COLO668 (cell line): ENCODE measurements around the gene OR2T2.
"Not testable (repeated sequence)": the region's sequence is repeated elsewhere in the genome, so short reads cannot be mapped to it uniquely, and the experiment has no call there.

ENCODE experiments used
- DNase-seq: peaks from one replicate; lab custom pipeline; 2025; ENCODE audit not compliant: unreplicated experiment; lab: John Stamatoyannopoulos, UW

OR2T2 gene

DNA sequence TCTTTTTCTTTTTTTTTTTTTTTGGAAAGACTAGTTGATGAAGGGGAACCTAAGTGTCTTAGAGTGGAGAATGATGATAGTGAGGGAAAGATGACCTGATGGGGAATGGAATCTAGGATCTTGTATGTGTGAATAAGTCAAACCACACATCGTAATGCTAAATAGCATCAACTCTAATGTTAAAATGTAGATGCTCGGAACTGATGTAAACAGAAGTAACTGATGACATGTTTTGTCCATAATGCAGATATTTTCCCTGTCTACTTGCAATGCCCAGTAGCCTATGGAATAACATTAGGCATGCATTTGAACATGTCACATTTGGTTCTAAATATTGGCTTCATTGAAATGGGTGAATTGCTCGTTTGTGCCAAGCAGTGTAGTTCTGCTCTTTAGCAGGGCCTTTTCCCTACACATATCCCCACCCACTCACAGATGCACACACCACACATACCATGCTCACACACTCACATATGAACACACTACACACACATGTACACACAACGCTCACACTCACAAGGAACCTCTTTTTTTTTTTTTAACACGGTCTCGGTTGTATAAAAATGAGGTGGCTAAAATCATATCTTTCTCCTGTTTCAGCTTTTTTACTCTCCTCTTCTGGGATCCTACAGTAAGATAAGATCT is 4.5 kb downstream of the OR2T2 start:
- not testable (repeated sequence) for DNase-seq

DNA sequence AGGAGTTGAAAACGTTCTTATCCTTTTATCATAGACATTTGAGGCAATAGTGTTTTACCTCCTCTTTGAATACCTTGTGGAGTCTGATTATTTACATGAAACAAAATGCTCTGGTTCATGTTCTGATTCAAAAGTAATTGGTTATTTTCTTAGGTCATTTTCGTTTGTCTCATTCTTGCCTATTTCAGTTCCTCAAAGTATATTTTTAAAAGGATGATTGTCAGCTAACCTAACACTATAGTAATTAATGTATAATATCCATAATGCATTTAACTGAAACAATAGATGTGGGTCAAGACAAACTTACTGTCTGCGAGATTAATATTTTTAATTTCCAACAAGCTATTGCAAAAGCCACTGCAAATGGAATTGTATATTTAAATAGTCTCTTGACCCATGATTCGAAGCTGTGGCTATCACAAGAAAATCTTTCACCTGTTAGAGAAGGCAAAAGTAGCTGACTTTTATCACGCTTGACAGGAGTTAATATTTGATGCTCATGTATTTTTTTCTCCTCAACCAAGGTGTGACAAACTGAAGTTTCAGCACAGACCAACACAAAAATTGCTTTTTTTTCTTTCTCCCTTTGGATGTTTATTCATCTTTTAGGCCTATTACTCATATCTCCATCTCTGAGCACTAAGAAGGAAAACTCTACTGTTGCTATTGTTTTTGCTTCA is 5.2 kb downstream of the OR2T2 start:
- not testable (repeated sequence) for DNase-seq

DNA sequence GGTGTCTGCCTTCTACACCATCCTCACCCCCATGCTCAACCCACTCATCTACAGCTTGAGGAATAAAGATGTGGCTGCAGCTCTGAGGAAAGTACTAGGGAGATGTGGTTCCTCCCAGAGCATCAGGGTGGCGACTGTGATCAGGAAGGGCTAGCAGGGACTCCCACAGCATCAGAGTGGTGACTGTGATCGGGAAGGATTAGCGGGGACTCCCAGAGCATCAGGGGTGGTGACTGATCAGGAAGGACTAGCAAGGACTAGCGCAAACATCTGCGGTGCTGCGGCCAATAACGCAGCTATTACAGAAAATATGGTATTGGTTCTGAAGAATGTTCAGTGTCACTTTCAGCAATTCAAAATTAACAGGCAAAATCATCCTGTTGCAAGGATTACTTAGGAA is 8.2 kb downstream of the OR2T2 start:
- not testable (repeated sequence) for DNase-seq

DNA sequence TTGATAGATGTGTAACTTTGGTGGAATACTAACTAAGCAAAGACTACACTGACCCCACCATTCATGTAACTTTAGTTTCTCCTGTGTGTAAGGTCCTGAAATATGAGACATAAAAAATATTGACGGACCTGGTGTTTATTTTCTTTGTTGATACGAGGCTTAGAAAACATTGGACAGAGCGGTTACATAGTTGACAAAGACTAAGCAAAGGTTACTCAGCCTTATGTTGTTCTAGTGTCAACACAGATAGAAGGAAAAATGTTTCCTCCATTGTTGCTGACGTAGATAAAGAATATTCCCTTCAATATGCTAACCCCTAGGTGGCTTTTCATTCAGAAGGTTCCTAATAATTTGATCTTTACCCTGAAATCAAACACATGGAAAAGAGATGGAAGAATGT is 9.6 kb downstream of the OR2T2 start:
- not testable (repeated sequence) for DNase-seq

DNA sequence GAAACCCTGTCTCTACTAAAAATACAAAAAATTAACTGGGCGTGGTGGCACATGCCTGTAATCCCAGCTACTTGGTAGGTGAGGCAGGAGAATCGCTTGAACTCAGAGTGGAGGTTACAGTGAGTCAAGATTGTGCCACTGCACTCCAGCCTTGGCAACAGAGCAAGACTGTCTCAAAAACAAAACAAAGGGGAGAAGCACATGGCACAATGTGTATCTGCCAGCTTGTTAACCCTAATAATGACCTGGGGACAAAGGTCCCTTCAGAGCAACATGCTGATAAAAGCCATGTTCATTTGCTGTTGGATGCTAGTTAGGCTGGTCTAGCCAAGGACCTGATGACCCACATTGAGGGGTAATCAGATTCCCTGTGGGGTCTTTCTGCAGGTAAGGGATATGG is 11.2 kb downstream of the OR2T2 start:
- not testable (repeated sequence) for DNase-seq

DNA sequence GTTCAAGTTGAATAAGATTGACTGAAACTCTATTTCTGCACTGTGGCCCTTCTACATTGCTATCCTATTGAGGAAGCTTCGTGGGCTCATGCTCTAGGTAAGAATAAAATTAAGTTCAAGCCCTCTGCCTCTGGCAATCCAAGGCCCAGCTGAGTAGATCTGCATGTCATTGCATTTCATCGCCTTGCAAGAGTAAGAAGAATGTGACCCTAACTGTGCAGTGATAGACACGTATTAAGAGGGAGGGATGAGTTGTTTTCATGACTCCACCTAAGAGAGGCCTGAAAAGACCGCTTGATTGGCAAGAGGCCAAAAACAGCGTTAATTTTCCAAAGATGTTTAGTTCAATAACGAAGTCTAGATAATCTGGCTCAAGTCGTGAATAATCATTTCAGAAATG is 13.7 kb downstream of the OR2T2 start:
- DNase-seq: not testable (repeated sequence)

DNA sequence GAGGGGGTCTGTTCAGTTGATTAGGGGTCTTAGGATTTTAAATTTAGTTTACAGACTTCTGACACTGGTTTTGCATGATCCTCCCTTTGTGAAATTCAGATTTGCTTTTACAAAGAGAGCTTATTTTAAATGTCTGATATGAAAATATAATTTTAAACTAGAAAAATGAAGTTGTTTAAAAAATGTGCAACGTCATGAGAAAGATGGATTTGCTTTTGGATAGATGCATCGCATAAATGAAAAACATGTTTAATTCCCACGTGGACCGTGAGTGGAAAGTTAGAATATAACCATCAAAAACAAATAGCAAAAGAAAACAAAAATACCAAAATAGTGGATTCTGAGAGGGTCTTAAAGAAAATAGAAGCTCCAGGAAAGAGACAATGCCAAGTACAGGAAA is 25.7 kb downstream of the OR2T2 start:
- no peak for DNase-seq

DNA sequence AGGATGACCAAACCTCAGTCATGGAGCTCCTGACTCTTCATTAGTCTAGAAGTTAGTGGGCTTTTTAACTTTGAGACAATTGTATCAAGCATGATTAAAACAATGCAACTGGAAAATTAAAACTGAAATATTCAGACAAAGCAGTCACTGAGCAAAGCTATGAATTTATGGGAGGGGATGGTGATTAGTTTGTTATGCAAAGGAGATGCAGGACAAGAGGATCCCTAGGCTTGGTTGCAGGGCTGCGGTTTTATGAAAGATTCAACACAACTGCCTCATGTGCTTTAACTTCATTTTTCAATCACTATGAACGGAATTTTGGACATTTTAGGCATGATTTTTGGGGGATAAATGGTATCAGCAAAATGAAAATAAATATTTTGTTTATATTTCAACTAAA is 26.7 kb downstream of the OR2T2 start:
- not testable (repeated sequence) for DNase-seq

DNA sequence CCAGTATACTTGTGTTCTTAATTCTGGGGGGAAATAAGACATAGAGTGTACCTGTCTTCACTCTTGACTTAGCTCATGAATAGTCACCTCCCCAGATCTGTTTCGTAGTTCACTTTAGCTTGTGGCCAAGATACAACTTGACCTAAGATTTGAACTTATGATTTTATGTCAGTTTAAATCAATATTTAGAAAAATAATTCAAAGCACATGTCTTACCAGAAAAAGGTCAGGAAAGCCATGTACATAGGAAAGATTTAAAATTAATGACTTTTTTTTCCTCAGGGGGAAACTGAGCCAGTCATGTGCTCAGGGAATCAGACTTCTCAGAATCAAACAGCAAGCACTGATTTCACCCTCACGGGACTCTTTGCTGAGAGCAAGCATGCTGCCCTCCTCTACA is 27.6 kb downstream of the OR2T2 start, which contains the start of gene OR2T3:
TSS of gene OR2T3 (plus strand) at position 301 of the 400 bp plus-strand sequence. CDS start at position 301, 0 bp downstream.
- DNase-seq: not testable (repeated sequence)

DNA sequence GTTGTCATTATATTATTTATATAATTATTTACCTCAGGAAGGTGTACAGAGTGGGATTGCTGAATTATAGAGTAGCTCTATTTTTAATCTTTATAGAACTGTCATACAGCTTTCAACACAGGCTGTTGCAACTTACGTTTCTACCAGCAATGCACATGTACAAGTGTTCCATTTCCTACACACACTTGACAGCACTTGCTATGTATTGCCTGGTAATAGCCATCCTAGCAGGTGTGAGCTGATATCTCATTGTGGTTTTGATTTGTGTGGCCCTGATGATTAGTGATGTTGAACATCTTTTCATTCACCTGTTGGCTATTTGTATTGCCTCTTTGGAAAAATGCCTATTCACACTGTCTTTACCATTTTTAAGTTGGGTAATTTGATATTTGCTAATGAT is 30.2 kb downstream of the OR2T2 start:
- DNase-seq: not testable (repeated sequence)

DNA sequence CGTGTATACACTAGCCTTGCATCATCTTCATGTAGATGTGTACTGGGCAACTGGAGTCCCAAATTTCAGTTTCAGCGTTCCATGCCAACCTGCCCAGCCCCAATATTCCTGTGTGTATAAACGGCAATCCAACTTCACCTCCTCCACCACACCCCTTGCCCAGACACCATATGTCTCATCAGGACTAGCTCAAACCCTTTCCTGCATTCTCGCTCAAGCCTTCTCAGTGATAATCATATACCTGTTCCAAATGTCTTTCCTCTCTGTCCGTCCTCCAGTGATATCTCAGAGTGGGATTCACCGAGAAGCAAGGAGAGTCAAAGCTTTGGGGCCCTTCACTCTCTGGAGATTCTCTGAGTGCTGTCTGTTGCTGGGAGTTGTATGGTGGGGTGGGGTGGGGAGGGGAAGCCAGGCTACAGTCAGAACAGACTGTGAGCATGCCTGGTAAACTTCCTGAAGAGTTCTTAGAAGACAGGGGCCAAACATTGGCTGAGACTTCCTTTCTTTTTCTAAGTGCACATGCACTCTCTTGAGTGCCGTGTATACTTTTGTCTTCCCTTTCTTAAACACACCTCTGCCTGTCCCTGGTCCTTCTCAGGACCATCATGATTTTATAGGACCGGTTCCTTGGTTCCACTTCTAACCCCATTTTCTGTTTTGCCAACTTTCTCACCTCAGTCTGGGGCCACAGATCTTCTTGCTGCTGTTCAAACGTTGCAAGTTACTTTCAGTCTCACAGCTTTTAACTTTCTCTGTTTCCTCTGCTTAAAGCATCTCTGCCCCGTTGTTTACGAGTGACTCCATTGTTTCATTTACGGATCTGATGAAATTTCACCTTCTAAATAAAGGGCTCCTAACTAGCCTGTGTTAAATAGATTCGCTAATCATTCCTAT is 36.5 kb downstream of the OR2T2 start:
- DNase-seq: not testable (repeated sequence)

DNA sequence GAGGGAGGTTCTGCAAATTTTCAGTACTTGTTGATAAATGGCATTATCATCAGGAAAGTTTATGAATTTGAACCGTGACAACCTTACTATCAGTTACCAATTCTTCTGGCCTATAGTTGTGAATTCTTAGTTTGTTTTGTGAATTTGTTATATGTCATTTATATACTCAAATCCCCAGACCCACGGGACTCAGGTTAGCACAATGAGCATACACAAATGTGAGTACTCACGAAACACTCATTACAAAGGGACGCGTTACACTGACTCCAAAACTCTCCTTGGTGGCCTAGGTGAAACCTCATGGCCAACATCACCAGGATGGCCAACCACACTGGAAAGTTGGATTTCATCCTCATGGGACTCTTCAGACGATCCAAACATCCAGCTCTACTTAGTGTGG is 42.9 kb downstream of the OR2T2 start, which contains the start of gene OR2T5:
TSS of gene OR2T5 (plus strand) at position 301 of the 400 bp plus-strand sequence. CDS start at position 301, 0 bp downstream.
- DNase-seq: not testable (repeated sequence)

DNA sequence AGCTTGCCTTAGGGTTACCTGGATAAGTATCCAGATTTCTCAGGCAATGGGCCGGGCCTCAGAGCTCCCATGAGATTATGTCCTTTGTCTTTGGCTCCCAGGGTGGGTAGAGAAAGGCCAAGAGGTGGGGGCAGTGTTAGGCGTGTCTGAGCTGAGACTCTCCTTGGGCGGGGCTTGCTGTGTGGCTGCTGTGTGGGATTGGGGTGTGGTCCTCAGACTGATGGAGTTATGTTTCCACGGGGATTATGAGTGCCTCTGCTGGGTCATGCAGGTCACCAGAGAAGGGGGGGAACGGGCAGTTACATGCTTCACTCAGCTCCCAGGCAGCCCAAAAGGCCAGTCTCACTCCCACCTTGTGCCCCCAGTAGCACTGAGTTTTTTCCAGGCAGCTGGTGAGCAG is 51.2 kb downstream of the OR2T2 start:
- DNase-seq: not testable (repeated sequence)

DNA sequence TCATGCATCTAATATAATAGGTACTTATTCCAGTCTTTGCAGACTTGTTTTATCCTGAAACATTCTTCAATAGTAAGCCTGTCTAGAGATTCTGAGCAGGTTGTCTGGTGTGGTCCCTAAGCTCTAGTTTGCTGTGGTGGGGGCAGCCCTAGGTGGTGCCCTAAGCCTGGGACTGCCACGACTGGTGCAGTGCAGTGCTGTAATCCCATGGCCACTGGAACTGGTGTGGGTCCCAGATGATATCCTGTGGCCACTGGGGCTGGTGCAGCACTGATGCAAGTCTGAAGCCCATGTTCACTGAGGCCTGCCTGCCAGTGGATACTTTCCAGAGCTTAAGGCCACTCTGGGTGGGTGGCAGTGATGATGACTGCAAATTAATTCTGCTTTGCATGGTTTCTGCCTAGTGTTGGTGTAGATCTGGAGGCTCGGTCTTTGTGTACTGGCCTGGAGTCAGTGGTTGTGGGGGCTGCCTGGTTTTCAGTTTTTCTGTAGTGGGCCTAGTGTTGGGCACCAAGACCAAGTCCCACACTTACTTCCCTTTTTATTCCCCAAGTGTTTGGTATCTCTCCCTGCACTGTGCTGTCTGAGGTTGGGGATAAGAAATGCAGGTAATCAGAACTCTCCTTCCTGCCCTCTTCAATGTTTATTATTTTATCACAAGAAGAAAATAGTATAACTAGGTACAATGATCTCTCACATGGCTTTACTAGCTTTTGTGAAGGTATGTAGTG is 55.0 kb downstream of the OR2T2 start:
- DNase-seq: not testable (repeated sequence)
